HG02763 (cell line): ENCODE measurements around the gene COX7A1.
"Not testable (repeated sequence)": the region's sequence is repeated elsewhere in the genome, so short reads cannot be mapped to it uniquely, and the experiment has no call there.

Experiments
- ATAC-seq: cut with Tn5 transposase; IDR thresholded peaks from one replicate; pipeline ENCODE4 v1.9.1; 2021; ENCODE audit warnings: mild to moderate bottlenecking, moderate library complexity; ENCODE audit not compliant: unreplicated experiment

Gene COX7A1

DNA sequence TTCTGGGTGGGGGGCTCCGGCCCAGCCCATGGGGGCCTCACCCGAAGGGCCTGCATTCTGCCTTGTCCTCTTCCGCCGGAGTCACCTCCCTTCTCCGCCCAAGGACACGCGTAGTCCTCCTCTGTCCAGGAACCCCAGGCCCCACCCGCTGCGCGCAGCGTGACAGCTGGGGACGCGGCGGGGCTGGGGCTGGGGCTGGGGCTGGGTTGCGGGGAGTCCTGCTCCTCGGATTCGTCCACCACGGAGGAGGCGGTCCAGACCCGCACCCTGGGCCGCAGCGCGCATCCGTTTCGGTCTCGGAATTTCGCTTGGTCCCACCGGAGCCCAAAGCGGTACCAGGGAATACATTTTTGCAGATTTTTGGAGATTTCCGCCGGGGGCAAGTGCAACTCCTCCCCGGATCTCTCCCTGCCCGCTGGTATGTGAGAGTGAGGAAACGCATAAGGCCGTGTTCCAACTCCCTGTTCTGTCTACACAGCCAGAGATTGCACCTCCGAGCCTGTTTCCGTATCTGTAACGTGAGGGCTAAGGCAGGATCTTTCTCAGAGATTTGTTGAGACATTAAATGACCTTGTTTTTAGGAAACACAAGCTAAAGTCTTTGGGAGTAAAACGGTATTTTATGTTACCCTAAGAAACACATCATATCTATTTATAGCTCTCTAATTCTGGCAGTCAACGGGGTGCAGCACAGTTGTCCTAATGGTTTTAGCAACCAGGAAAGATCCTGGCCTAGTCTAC lies at the start of gene COX7A1:
Gene COX7A1 (minus strand): TSS at position 96 of the 740 bp plus-strand sequence. CDS start 40 bp downstream, at position 56.
- ATAC-seq, result no peak

DNA sequence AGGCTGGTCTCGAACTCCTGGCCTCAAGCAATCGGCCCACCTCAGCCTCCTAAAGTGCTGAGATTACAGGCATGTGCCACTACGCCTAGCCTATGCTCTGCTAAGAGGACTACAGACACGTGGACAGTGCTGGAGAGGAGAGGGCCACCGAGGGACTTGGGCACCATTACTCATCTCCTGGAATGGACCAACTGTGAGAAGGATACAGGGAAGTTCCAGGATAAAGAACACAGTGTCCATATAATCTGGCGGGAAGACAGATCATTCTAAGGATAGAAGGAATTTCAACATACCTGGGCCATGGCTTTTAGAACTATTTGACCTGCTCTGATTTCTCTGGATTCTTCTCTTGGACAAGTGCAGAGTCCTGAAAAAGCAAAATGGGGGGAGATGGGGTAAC lies 49.4 kb upstream of the COX7A1 start:
- ATAC-seq, result no peak

DNA sequence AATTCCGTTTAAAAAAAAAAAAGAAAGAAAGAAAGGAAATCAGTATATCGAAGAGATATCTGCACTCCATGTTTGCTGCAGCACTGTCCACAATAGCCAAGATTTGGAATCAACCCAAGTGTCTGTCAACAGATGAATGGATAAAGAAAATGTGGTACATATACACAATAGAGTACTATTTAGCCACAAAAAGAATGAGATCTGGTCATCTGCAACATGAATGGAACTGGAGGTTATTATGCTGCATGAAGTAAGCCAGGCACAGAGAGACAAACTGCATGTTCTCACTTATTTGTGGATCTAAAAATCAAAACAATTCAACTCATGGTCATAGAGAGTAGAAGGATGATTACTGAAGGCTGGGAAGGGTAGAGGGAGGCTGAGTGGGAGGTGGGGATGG lies 45.9 kb upstream of the COX7A1 start:
- no peak for ATAC-seq

DNA sequence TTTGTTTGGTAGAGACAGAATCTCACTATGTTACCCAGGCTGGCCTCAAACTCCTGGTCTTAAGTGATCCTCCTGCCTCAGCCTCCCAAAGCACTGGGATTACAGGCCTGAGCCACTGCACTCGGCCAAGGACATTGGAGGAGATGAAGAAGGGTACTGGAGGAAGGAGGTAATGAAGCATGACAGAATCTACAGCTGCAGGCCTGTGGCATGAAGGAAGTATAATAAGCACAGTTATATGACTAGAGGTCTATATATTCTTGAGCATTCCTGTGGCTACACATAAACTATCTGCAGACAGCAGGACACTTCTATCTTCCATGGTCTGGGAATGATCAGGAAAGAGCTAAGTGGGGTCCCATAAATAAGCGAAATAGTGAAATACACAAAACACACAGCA lies 44.0 kb upstream of the COX7A1 start:
- no peak for ATAC-seq

DNA sequence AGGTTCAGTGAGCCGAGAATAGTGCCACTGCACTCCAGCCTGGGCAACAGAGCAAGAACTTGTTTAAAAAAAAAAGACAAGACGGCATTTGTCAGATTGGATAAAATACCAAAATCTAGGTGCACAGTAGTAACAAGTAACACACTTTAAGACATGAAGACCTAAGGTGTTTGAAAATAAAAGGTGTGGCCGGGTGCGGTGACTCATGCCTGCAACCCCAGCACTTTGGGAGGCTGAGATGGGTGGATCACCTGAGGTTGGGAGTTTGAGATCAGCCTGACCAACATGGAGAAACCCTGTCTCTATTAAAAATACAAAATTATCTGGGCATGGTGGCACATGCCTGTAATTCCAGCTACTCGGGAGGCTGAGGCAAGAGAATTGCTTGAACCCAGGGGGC lies 34.5 kb upstream of the COX7A1 start:
- ATAC-seq, result not testable (repeated sequence)

DNA sequence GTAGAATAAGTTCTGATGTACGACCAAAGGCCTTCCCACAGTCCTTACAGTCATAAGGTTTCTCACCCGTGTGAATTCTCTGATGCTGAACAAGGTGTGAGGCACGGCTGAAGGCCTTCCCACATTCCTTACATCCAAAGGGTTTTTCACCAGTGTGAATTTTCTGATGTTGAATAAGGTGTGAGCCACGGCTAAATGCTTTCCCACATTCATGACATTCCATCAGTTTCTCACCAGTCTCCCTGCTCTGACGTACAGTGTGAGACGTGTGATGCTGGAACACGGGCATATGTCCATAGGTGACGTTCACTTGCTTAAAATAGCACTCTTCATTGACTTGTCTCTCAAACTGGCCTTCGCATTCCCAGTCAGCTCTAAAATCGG lies 31.0 kb upstream of the COX7A1 start:
- no peak for ATAC-seq

DNA sequence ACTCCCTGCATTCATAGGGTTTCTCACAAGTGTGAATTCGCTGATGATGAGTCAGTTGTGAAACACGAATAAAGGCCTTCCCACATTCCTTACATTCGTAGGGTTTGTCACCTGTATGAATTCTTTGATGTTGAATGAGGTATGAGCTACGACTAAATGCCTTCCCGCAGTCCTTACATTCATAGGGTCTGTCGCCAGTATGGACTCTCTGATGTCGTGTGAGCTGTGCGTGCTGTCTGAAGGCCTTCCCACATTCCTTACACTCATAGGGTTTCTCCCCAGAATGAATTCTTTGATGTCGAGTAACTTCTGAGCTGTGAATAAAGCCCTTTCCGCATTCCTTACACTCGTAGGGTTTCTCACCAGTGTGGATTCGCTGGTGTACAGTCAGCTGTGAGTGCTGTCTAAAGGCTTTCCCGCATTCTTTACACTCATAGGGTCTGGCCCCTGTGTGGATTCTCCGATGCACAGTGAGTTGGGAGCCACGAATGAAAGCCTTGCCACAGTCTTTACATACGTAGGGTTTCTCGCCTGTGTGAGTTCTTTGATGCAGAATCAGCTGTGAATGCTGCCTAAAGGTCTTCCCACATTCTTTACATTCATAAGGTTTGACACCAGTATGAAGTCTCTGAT lies 30.5 kb upstream of the COX7A1 start:
- no peak for ATAC-seq

DNA sequence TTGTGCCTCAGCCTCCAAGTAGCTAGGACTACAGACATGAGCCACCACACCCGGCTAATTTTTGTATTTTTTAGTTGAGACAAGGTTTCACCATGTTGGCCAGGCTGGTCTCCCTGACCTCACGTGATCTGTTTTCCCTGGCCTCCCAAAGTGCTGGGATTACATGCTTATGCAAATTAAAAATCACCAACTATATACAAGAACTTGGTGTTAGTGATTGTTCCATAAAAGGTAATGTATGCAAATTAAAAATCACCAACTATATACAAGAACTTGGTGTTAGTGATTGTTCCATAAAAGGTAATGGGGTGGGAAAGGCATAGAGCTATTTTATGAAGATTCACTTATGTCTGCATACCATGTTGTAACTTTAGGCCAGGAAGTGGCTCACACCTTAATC lies 26.8 kb upstream of the COX7A1 start:
- ATAC-seq, result not testable (repeated sequence)

DNA sequence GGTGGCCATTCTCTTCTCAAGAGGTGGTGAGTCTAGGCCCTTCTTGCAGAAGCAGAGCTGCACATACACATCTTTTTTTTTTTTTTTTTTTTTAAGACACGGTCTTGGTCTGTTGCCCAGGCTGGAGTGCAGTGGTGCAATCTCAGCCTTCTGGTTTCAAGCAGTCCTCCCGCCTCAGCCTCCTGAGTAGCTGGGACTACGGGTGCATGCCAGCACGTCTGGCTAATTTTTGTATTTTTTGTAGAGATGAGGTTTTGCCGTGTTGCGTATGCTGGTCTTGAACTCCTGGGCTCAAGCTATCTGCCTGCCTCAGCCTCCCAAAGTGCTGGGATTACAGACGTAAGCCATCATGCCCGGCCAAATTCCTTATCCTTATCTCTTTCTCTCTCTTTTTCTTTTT lies 21.6 kb upstream of the COX7A1 start:
- not testable (repeated sequence) for ATAC-seq

DNA sequence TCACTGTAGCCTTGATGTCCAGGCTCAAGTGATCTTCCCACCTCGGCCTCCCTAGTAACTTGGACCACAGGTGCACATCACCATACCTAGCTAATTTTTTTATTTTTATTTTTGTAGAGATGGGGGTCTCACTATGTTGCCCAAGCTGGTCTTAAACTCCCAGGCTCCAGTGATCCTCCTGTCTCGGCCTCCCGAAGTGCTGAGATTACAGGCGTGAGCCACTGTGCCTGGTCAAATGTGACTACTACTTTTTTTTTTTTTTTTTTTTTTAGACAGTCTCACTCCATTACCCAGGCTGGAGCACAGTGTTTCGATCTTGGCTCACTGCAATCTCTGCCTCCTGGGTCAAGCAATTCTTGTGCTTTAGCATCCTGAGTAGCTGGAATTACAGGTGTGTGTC lies 20.6 kb upstream of the COX7A1 start:
- ATAC-seq, result no peak

DNA sequence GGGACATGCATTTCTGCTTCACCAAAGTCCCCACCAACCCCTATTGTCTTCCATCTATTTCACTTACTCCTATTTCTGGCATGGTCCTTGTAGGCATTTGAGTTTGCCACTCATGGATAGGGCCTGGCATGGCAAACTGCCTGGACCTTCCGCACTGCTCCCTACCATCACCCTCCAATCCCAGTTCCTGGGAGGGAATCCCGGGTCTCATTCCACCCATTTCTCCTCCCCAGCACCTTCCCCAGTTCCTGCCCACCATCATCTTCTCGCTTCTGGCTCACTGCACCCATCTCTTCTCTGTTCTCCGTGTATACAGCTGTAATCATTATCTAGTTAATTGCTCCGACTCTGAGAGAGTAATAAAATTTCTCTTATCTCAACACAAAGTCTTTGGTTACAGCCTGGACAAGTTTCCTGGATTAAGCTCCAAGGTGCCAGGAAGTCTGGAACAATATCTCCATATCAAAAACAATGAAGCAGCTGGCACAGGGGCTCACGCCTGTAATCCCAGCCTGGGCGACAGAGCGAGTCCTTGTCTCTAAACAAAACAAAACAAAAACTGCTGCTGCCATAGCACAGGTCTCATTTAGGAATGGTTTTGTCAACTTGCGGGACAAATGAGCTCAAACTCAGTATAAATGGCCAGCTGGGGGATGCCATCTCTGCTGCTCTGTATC lies 17.0 kb upstream of the COX7A1 start:
- no peak for ATAC-seq

DNA sequence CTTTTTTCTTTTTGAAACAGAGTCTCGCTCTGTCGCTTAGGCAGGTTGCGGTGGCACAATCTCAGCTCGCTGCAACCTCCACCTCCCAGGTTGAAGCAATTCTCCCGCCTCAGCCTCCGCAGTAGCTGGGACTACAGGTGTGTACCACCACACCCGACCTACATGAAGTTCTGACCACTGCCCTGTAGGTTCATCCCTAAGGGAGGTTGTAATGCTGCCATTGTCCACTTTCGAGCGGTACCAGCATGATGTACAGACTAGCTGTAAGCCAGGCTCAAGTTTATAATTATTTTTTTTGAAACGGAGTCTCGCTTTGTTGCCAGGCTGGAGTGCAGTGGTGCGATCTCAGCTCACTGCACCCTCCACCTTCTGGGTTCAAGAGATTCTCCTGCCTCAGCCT lies 11.6 kb upstream of the COX7A1 start:
- no peak for ATAC-seq

DNA sequence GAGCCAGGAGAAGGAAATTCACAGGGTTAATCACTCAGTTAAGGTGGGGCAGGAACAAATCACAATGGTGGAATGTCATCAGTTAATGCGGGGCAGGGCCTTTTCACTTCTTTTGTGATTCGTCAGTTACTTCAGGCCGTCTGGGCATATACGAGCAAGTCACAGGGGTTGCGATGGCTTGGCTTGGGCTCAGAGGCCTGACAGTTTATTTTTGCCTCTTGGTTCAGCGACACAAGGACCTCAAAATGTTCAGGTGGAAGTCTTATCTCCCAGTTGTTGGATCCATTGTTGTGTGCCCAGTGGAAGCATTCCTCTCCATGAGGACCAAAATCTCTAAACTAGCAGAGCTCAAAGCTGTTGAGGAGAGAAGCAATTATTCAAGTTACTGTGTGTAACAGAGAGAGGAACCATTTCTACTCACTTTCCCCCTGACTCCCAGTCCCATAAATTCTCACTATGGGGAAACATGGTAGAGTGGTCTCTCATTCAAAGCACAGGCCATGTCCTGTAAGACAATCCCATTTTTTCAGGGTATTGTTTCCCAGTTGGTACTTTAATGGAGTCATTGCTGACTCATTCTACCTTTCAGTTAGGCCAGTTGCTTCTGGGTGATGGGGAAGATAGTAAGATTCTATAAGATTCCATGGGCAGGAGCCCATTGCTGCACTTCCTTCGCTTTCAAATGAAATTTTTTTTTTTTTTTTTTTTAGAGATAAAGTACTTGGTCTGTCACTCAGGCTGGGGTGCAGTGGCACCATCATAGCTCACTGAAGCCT lies 8.8 kb upstream of the COX7A1 start:
- ATAC-seq, result no peak

DNA sequence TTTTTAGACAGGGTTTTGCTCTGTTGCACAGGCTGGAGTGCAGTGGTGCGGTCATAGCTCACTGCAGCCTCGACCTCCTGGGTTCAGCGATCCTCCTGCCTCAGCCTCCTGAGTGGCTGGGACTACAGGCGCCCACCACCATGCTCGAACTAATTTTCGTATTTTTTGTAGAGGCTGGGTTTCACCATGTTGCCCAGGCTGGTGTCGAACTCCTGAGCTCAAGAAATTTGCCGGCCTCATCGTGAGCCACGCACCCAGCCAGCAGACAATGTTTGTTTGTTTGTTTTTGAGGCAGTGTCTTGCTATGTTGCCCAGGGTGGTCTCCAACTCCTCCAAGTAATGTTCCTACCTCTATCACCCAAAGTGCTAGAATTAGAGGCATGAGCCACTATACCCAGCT lies 879 bp upstream of the COX7A1 start:
- ATAC-seq, result no peak

DNA sequence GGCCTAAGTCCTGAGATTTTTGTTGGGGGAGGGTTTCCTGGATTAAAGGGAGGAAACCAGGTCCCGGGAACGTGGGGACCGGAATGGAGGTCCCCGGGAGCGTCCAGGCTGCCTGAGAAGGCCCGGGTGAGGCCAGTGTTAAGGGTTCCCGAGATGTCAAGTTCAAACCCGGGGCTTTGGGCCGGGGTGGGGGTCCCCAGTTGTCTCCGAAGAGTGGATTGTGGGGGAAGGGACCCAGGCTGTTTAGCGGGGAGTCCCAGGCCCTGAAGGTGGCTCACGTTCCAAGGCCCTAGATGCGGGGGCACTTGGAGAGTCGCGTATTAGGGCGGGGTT lies 262 bp downstream of the COX7A1 start:
- ATAC-seq, result no peak

DNA sequence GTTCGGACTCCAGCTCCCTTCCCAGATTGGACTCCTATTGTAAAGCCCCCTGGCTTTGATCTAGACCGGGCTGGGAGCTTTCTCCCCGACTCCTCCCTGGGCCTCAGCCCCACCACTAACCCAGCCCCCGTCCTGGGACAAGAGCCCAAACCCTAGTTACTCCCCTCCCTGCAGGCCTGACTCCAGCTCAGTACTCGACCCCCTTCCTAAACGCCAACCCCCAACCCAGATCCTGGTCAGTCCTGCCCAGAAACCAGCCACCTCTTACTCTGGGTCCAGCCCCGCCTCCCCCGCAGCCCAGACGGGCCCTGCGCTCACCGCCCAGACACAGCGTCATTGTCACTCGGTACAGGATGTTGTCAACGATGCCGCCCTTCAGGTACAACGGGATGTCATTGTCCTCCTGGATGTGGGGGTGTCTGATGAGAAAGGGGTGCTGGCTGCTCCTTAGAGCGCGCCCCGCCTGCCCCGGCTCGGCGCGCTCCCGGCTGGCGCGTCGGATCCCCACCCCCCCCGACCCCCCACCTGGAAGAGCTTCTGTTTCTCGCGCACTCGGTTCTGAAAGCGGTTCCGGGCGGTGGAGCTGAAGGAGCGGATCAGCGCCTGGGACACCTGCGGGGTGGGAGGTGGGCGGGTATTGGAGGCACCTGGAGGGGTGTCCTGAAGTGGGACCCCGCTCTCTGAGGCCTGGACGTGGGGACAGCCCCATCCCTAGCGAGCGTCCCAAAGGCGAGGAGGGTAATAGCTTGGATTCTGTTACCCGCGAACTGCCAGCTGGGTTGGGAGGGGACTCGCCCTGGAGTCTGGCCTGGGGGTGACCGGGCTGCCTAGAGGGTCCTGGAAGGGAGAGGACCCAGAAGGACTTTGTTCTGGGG lies 866 bp downstream of the COX7A1 start:
- ATAC-seq, result no peak

DNA sequence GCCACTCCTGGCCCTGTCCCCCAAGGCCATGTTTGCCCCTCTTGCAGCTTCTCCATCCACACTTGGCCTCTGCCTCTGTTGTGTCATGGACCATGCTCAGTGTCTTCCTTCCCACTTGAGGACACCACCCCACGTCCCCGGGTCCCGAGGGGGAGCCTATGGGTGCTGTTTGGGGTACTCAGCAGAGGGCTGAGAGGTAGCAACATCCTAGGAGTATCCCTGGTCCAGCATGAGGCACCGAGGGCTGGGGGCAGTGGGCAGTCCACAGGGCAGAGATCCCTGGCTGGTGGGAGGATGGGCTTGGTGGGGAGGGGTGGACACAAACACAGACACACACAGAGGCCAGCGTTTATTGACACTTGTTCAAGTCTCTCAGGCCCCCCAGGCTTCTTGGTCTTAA lies 1.7 kb downstream of the COX7A1 start:
- no peak for ATAC-seq

DNA sequence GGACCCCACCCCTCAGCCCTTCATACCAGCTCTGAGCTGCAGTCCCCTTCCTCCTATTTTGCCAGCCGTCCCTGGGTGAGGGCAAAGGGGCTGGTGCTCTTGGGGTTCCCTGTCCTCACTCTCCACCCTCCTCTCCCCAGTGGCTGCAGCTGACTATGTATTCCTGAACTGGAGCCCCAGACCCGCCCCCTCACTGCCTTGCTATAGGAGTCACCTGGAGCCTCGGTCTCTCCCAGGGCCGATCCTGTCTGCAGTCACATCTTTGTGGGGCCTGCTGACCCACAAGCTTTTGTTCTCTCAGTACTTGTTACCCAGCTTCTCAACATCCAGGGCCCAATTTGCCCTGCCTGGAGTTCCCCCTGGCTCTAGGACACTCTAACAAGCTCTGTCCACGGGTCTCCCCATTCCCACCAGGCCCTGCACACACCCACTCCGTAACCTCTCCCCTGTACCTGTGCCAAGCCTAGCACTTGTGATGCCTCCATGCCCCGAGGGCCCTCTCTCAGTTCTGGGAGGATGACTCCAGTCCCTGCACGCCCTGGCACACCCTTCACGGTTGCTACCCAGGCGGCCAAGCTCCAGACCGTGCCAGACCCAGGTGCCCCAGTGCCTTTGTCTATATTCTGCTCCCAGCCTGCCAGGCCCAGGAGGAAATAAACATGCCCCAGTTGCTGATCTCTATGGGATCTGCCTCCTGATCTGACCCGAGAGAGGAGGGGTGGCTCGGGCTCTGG lies 2.4 kb downstream of the COX7A1 start:
- no peak for ATAC-seq

DNA sequence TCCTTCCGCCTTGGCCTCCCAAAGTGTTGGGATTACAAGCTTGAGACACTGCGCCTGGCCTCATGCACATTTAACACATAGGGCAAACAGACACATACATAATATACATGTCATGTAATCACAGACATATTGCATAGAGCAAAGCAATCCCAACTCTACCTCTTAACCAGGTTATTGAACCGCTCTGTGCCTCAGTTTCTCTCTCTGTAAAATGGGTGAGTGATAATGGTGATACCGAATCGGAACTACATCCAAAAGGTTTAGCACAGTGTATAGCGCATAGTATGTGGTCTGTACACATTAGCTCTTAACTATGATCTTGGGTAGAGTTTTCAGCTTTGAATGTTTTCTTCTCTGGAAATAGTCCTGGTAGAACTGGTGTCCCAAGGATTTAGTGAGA lies 7.6 kb downstream of the COX7A1 start:
- no peak for ATAC-seq

DNA sequence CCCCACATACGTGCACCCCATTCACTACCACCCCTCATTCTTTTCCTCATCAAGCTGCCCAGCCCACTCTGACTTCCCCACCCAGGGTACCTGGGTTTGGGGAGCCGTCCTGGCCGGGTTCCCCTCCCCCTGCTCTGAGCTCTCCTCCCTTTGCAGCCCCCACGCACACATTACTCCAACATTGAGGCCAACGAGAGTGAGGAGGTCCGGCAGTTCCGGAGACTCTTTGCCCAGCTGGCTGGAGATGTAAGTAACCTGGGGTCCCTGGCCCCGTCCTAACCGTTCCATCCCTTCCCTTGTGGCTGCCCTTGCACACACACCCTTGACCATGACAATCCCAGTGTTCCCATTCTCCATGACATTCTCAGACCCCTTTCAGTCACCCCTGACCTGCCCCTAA lies 9.8 kb downstream of the COX7A1 start:
- no peak for ATAC-seq
